NCI-H82 treated with DMSO at 0.1 percent for 48 hours (cell line): ENCODE results near the gene TMEM132D.

Source experiments
- DNase-seq: peaks from one replicate; lab custom pipeline; 2025; ENCODE audit not compliant: unreplicated experiment; lab: John Stamatoyannopoulos, UW

Gene TMEM132D

GRCh38 chr12:129025055-129025454, 878.8 kb downstream of the TMEM132D start:
- DNase-seq: no peak
